ENCODE data around the gene HNMT.

DNA sequence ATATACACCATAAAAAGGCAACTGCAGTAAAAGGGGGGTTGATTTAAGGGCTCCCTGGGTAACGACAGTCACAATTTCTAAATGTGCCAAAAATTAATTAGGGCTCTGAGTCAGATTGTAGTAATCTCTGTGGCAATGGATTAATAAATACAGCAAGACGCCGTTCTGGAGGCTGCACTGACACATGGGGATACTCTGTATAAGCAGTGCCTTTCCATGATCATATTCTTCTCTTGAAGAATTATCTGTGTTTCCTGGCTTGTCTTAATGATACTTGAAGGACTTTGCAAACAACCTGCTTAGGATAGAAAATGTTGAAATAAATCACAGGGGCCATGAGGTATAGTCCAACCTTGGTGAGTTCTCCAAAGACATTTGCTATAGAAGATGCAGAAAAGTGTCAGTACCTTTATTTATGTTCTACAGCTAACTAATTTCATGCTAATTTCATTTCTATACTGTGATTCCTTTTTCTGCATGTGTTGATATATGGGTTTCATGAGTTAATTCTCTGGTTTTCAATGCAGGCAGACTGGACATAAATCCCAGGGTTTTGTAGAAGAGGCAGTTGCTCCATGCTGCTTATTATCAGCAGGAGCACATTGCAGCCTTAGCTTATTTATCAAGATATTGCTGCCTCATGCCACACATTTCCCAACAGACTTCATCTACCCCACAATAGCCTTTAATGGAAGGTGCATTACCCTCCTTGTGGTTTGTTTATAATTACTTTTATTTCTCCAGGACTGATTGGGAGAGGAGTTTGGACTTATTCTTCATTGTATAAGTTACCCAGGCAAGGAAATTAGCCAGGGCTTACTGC, 54.8 kb downstream of the HNMT start:
- TF ChIP-seq CTCF (IDR thresholded peaks at IDR 0.05; ENCODE audit: insufficient read depth, low read length, poor library complexity, severe bottlenecking) (no peak), EZH2phosphoT487 (conservative IDR thresholded peaks at IDR 0.05; ENCODE audit: low read length) (no peak)
